Small intestine (tissue), 7 donors: ENCODE data around the gene MEOX1. TPM values are rescaled to one million over a fixed set of nuclear protein-coding genes. Genes with fewer than 3 reads are reported as not detected.

Experiments
- DNase-seq, 2 donors: peaks; one replicate each; pipeline versions ENCODE4 v3.0.0 to v3.0.0-alpha.2; 2013
- FAIRE-seq: peaks from 2 replicates; lab custom pipeline; 2012; peaks lifted over from hg19 to GRCh38; lab: Jason Lieb, UNC
- H3K27ac ChIP-seq, 3 donors: one replicate each; pipeline ENCODE4 v1.5.1; 2013; ENCODE audit warnings: low read length in 2 of 3, mild to moderate bottlenecking in 2 of 3, control low read depth in 1 of 3, inconsistent platforms in 1 of 3, low read depth in 1 of 3, moderate library complexity in 1 of 3
- H3K27me3 ChIP-seq, 3 donors: one replicate each; pipeline ENCODE4 v1.6.1; 2013; ENCODE audit warnings: low read length in 3 of 3, inconsistent platforms in 1 of 3; ENCODE audit not compliant: control insufficient read depth in 3 of 3, insufficient read depth in 3 of 3
- H3K36me3 ChIP-seq, 3 donors: one replicate each; pipeline ENCODE4 v1.6.1; 2013; ENCODE audit warnings: low read length in 3 of 3, inconsistent platforms in 1 of 3, low read depth in 1 of 3, mild to moderate bottlenecking in 1 of 3, moderate library complexity in 1 of 3; ENCODE audit not compliant: control insufficient read depth in 3 of 3, insufficient read depth in 2 of 3
- H3K4me1 ChIP-seq, 3 donors: one replicate each; pipeline ENCODE4 v1.6.1; 2013; ENCODE audit warnings: low read length in 2 of 3, inconsistent platforms in 1 of 3, low read depth in 1 of 3, mild to moderate bottlenecking in 1 of 3, moderate library complexity in 1 of 3; ENCODE audit not compliant: control insufficient read depth in 3 of 3, insufficient read depth in 2 of 3
- H3K4me3 ChIP-seq, 3 donors: one replicate each; pipeline ENCODE4 v1.5.1; 2013; ENCODE audit warnings: low read length in 3 of 3, control low read depth in 1 of 3, inconsistent platforms in 1 of 3, low read depth in 1 of 3, mild to moderate bottlenecking in 1 of 3, moderate library complexity in 1 of 3
- H3K9me3 ChIP-seq, 2 donors: one replicate each; pipeline ENCODE4 v1.6.1; 2013; ENCODE audit warnings: low read depth in 1 of 2, low read length in 1 of 2; ENCODE audit not compliant: control insufficient read depth in 2 of 2, insufficient read depth in 1 of 2
- WGBS, 3 donors: extraction: QIAGEN DNeasy Blood & Tissue Kit; methylation state at CpG; one replicate each; pipeline ENCODE4 v1.1.7; 2013; 5-methylcytosine and 5-hydroxymethylcytosine counted together
- polyA plus RNA-seq, 4 donors: library from polyadenylated mRNA; stranded (reverse) in 3 of 4; unstranded in 1 of 4; fragments of 200-250 nt in 3 of 4; fragments of 120-200 nt in 1 of 4; gene quantifications; one replicate each; pipeline versions ENCODE4 v1.2.1 to v1.2.3, GENCODE V29; 2013
- donor health status: healthy with polysubstance abuse.
- donor health status: control.
- donor health status: control.
- donor health status: Bipolar disorder and iron deficiency.
- donor health status: healthy.

MEOX1 gene
- polyA plus RNA-seq, 4 donors, result 2.6 to 7.1 TPM; not detected in 2

GRCh38 chr17:43667506-43667905, 5.8 kb upstream of the MEOX1 start:
- peaks cover 0 to 61% (median 9%) of the 10 kb centered on the region in 3 donors for H3K4me1 ChIP-seq
- H3K27ac ChIP-seq, result peak overlapping the region in 1 of 3 donors; percentile 88
- WGBS, 3 donors, result 51 to 70% (median 62%) methylated on average over 7 of the region's 7 CpGs

DNA sequence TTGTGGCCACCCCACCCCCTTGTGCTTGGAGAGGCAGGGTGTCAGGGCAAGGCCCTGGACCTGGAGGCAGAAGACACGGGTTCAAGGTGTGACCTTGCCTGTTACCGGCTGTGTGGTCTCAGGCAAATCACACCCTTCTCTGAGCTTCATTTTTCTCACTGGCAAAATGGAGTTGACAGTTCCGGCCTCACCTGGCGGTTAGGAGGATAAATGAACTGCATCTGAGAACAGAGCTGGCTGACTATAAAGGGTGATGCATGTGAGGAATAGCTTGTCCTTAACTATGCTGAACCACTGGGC, 4.2 kb upstream of the MEOX1 start:
- 80 to 83% (median 80%) methylated on average over 4 of the region's 4 CpGs for WGBS, 3 donors
- H3K27me3 ChIP-seq, result no peaks in the 10 kb centered on the region
- H3K9me3 ChIP-seq, result no peaks in the 10 kb centered on the region
- DNase-seq, result no peak
- FAIRE-seq, result no peak
- peaks cover 0 to 59% (median 9%) of the 10 kb centered on the region in 3 donors for H3K4me1 ChIP-seq
- H3K4me3 ChIP-seq, result no peak overlapping the region
- H3K27ac ChIP-seq, result peak overlapping the region in 1 of 3 donors; percentile 67
- H3K36me3 ChIP-seq, result no peaks in the 10 kb centered on the region

More at GRCh38 chr17:43667506-43667905, 5.8 kb upstream of the MEOX1 start:
- no peak for FAIRE-seq
- H3K36me3 ChIP-seq, result no peaks in the 10 kb centered on the region
- H3K27me3 ChIP-seq, result no peaks in the 10 kb centered on the region
- H3K4me3 ChIP-seq, result no peak overlapping the region
- peak in 1 of 2 donors; percentile 65 for DNase-seq
- H3K9me3 ChIP-seq, result no peaks in the 10 kb centered on the region

GRCh38 chr17:43665084-43665936, 3.6 kb upstream of the MEOX1 start:
- peak overlapping the region in 1 of 3 donors; percentile 67 for H3K27ac ChIP-seq
- DNase-seq, result peak in 1 of 2 donors; percentile 72

DNA sequence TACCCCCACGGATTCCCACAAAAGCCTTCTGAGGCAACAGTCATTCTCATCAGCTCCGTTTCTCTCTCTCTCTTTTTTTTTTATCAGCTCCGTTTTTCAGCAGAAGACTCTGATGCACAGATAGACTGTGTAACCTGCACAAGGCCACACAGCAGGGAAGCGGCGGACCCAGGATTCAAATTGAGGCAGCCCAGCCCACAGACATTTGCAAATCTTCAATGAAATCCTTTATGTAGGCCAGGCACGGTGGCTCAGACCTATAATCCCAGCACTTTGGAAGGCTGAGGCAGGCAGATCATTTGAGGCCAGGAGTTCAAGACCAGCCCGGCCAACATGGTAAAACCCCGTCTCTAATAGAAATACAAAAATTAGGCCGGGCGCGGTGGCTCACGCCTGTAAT, 2.4 kb upstream of the MEOX1 start:
- H3K9me3 ChIP-seq, result no peaks in the 10 kb centered on the region
- peaks cover 0 to 41% (median 2%) of the 10 kb centered on the region in 3 donors for H3K4me1 ChIP-seq
- H3K27ac ChIP-seq, result no peak overlapping the region
- no peak for DNase-seq
- no peaks in the 10 kb centered on the region for H3K27me3 ChIP-seq
- WGBS, 3 donors, result 77 to 93% (median 85%) methylated on average over 12 of the region's 12 CpGs
- H3K36me3 ChIP-seq, result no peaks in the 10 kb centered on the region
- no peak for FAIRE-seq
- no peak overlapping the region for H3K4me3 ChIP-seq

More at GRCh38 chr17:43665084-43665936, 3.6 kb upstream of the MEOX1 start:
- Histone ChIP-seq H3K27me3 (no peaks in the 10 kb centered on the region), H3K9me3 (no peaks in the 10 kb centered on the region), H3K36me3 (no peaks in the 10 kb centered on the region), H3K4me3 (no peak overlapping the region), H3K4me1 (peaks cover 0 to 54% (median 7%) of the 10 kb centered on the region in 3 donors)
- no peak for FAIRE-seq
- WGBS, 3 donors, result 64 to 79% (median 75%) methylated on average over 25 to 26 of the region's 26 CpGs

- 74 to 82% (median 78%) methylated on average over 2 to 4 of the region's 4 CpGs for whole genome bisulfite sequencing, 3 donors
- Histone ChIP-seq H3K27ac (no peak overlapping the region), H3K4me3 (no peak overlapping the region), H3K4me1 (peaks cover 0 to 34% (median 2%) of the 10 kb centered on the region in 3 donors), H3K27me3 (no peaks in the 10 kb centered on the region), H3K36me3 (no peaks in the 10 kb centered on the region), H3K9me3 (no peaks in the 10 kb centered on the region)
- FAIRE-seq (no peak), DNase-seq (no peak)
Observed at GRCh38 chr17:43663383-43663782, 1.7 kb upstream of the MEOX1 start.

- H3K4me3 ChIP-seq, result no peak overlapping the region
- WGBS, 3 donors, result 60 to 80% (median 80%) methylated on average over 12 of the region's 12 CpGs
- FAIRE-seq, result no peak
- peaks cover 0 to 26% (median 0%) of the 10 kb centered on the region in 3 donors for H3K4me1 ChIP-seq
- H3K27me3 ChIP-seq, result no peaks in the 10 kb centered on the region
- no peaks in the 10 kb centered on the region for H3K9me3 ChIP-seq
- no peak for DNase-seq
- H3K36me3 ChIP-seq, result no peaks in the 10 kb centered on the region
- H3K27ac ChIP-seq, result no peak overlapping the region
Observed at GRCh38 chr17:43662413-43663141, 855 bp upstream of the MEOX1 start.

- Histone ChIP-seq H3K36me3 (no peaks in the 10 kb centered on the region), H3K4me3 (no peak overlapping the region), H3K4me1 (peaks cover 0 to 22% (median 0%) of the 10 kb centered on the region in 3 donors), H3K27ac (peak overlapping the region in 1 of 3 donors; percentile 14), H3K9me3 (no peaks in the 10 kb centered on the region), H3K27me3 (no peaks in the 10 kb centered on the region)
- no peak for DNase-seq
- no peak for FAIRE-seq
- 54 to 84% (median 65%) methylated on average over 16 of the region's 16 CpGs for WGBS, 3 donors
Observed at GRCh38 chr17:43660816-43661493, 767 bp downstream of the MEOX1 start.
